Activated T-helper 1 cell treated with Interleukin-2 at 50 U/mL for 16 hours (primary cell): ENCODE results near the gene DARS1.
"Not testable (repeated sequence)": the region's sequence is repeated elsewhere in the genome, so short reads cannot be mapped to it uniquely, and the experiment has no call there.

Experiments used
- DNase-seq: peaks from one replicate; pipeline ENCODE4 v3.0.0-alpha.2; 2020; ENCODE audit warnings: low read depth

DARS1 gene

GRCh38 chr2:135885709-135886108 lies 99.7 kb downstream of the DARS1 start:
- no peak for DNase-seq

- DNase-seq = no peak
Observed at GRCh38 chr2:135882415-135882814, 103.0 kb downstream of the DARS1 start.

GRCh38 chr2:135876770-135877169 lies 108.7 kb downstream of the DARS1 start:
- DNase-seq = not testable (repeated sequence)

GRCh38 chr2:135876066-135876711 lies 109.2 kb downstream of the DARS1 start, which contains the start of gene MCM6:
Gene MCM6 (minus strand): TSS chr2:135876443. CDS start chr2:135876365, 78 bp downstream.
- peak; percentile 97 for DNase-seq

- peak; percentile 57 for DNase-seq
Observed at GRCh38 chr2:135875491-135876065, 109.8 kb downstream of the DARS1 start.

- DNase-seq = no peak
Observed at GRCh38 chr2:135874777-135875365, 110.6 kb downstream of the DARS1 start.

GRCh38 chr2:135870571-135870970 lies 114.9 kb downstream of the DARS1 start:
- no peak for DNase-seq

- no peak for DNase-seq
Observed at GRCh38 chr2:135863233-135863632, 122.2 kb downstream of the DARS1 start.

GRCh38 chr2:135862718-135863117 lies 122.7 kb downstream of the DARS1 start:
- no peak for DNase-seq
